K562 (cell line): ENCODE measurements around the gene SLC19A2. TPM values are rescaled to one million over a fixed set of nuclear protein-coding genes. Genes with fewer than 3 reads are reported as not detected.

Source experiments
- HIVEP1 ChIP-seq: fragments of 250-450 bp; sonication (Bioruptor Pico); IDR thresholded peaks from 2 replicates; pipeline ENCODE4 v1.4.0; 2020; ENCODE audit warnings: mild to moderate bottlenecking
- MBD2 ChIP-seq: sonication (generic); IDR thresholded peaks from 2 replicates; pipeline ENCODE4 v1.6.1; 2016; ENCODE audit warnings: low read depth, borderline replicate concordance
- SAFB2 ChIP-seq: fragments of 200-400 bp; formaldehyde crosslinking; IDR thresholded peaks from 2 replicates; pipeline ENCODE4 v1.6.1; 2018; ENCODE audit warnings: borderline replicate concordance, low read length, low read depth, moderate library complexity; ENCODE audit not compliant: severe bottlenecking
- SMC3 ChIP-seq: conservative IDR thresholded peaks from 2 replicates; pipeline ENCODE4 v1.6.1; 2011; ENCODE audit warnings: low read depth, low read length, improper control_type of control experiment; ENCODE audit not compliant: insufficient read depth
- TCF7L2 ChIP-seq: fragments of 150-350 bp; IDR thresholded peaks from 2 replicates; pipeline ENCODE4 v1.6.1; 2016; ENCODE audit warnings: low read depth, mild to moderate bottlenecking, low read length, moderate library complexity
- XRCC5 ChIP-seq: fragments of 200-400 bp; formaldehyde crosslinking; IDR thresholded peaks from 2 replicates; pipeline ENCODE4 v1.6.1; 2017; ENCODE audit warnings: low read depth, mild to moderate bottlenecking, low read length
- YY1 ChIP-seq, 3 experiments: IDR thresholded peaks; 2 replicates each; pipeline ENCODE4 v1.6.1; 2011; ENCODE audit warnings: low read length in 2 of 3, mild to moderate bottlenecking in 2 of 3, moderate library complexity in 2 of 3, borderline replicate concordance in 1 of 3, control low read depth in 1 of 3, low read depth in 1 of 3; ENCODE audit not compliant: insufficient read depth in 3 of 3, insufficient replicate concordance in 2 of 3, control insufficient read depth in 1 of 3, insufficient read length in 1 of 3; ENCODE audit errors: extremely low read depth in 1 of 3
- ZKSCAN8 ChIP-seq: fragments of 200-800 bp; sonication (Bioruptor generic); IDR thresholded peaks from 2 replicates; pipeline ENCODE4 v1.6.1; 2016; ENCODE audit warnings: missing genetic modification characterization, missing compliant biosample characterization
- ZNF830 ChIP-seq: fragments of 250-450 bp; sonication (Bioruptor Pico); IDR thresholded peaks from 2 replicates; pipeline ENCODE4 v1.5.0; 2021; ENCODE audit warnings: mild to moderate bottlenecking
- polyA plus RNA-seq, 8 experiments: library from polyadenylated mRNA; depleted of rRNA in 4 of 8; stranded (reverse) in 5 of 8; unstranded in 3 of 8; fragments of >200 nt; fragmentation: Nextera tagmentation in 2 of 8; fragmentation: Illumina TruSeq in 1 of 8; extraction: Ambion mirVana in 2 of 8; extraction: Trizol in 1 of 8; gene quantifications; 2 replicates each; pipeline versions ENCODE4 v1.2.1 to v1.2.3, GENCODE V29; 2011 to 2014; ENCODE audit warnings: inconsistent platforms in 1 of 8, missing spikeins in 1 of 8
- total RNA-seq, 7 experiments: library from RNA; depleted of rRNA in 6 of 7; stranded (reverse); fragments of >200 nt in 6 of 7; fragmentation: Illumina TruSeq in 2 of 7; extraction: Trizol in 2 of 7; gene quantifications; 2 replicates each; pipeline versions ENCODE4 v1.2.1 to v1.2.3, GENCODE V29; 2011 to 2021; ENCODE audit warnings: low replicate concordance in 1 of 7
- TF ChIP-seq, protein P1 (sequence below): IDR thresholded peaks from 3 replicates; pipeline ENCODE4 v1.6.1; 2011; ENCODE audit warnings: borderline replicate concordance, mild to moderate bottlenecking, moderate library complexity; ENCODE audit not compliant: insufficient read length; ENCODE audit errors: extremely low read depth
- TF ChIP-seq, protein P2 (sequence below): IDR thresholded peaks from 2 replicates; pipeline ENCODE4 v1.6.1; 2011; ENCODE audit warnings: borderline replicate concordance, low read depth, mild to moderate bottlenecking, moderate library complexity, low read length; ENCODE audit not compliant: insufficient read depth, poor library complexity, severe bottlenecking
- TF ChIP-seq, protein P3 (sequence below): fragments of 250-450 bp; sonication (Bioruptor Pico); IDR thresholded peaks from 2 replicates; pipeline ENCODE4 v1.5.0; 2021
- TF ChIP-seq, protein P4 (sequence below), 3 experiments: IDR thresholded peaks in 2 of 3; conservative IDR thresholded peaks in 1 of 3; 2 replicates each; pipeline ENCODE4 v1.5.1; 2011 to 2012; ENCODE audit warnings: low read length in 3 of 3, mild to moderate bottlenecking in 3 of 3, control low read depth in 2 of 3, improper control_type of control experiment in 1 of 3, inconsistent platforms in 1 of 3, low read depth in 1 of 3, mixed read lengths in 1 of 3, moderate library complexity in 1 of 3; ENCODE audit not compliant: insufficient read depth in 2 of 3
- TF ChIP-seq, protein P5 (sequence below), 3 experiments: fragments of 200-800 bp in 1 of 3; sonication (Bioruptor generic) in 1 of 3; sonication (generic) in 1 of 3; formaldehyde crosslinking in 1 of 3; IDR thresholded peaks; 2 replicates each; pipeline versions ENCODE4 v1.6.1 to v1.8.0; 2016 to 2022; ENCODE audit warnings: mild to moderate bottlenecking in 2 of 3, missing compliant biosample characterization in 2 of 3, missing genetic modification characterization in 2 of 3, missing genetic modification reagents in 1 of 3

The SLC19A2 gene
- total and polyA plus RNA-seq, 9 of the 15 experiments (the other 6 are each of a cell fraction or from before 2014, with no cell fraction given): 7.4 to 42.8 (median 19.2) TPM

DNA sequence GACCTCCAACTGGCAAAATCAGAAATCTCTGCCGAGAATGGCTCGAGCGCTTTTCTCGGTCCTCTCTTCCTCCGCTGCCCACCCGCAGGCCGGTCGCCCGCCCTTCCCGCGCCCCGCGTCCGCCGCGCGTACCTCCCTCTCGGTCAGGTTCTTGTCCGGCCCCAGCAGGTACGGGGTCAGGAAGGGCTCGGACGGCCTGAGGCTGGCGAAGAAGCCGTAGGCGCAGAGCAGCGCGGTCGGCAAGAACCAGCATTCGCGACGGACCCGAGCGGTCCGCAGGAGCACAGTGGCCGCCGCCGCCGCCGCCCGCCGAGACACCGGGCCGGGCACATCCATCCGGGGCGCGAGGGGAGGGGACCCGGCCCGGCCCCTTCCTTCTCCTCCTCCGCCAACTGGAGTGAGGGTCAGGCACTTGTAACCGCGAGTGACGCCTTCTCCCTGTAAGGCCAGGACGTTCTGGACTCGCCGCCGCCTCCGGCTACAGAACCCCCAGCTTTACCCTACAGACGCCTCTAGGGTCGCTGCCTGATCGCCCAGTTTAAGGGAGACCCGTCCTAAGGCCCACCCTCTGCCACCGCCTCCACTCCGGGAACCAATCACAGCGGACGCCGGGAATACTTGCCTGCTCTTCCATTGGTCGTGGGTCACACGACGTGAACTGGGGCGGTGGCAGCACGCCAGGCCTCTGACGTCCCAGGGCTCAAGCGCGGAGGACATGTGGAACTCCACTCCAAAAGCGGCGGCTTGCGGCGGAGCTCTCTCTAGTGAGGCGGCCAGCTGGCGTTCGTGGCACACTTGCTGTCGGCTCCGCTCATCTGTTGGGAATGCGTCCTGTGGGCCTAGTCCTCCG lies at the start of gene SLC19A2 (continued):
- TF ChIP-seq, protein P1, sequence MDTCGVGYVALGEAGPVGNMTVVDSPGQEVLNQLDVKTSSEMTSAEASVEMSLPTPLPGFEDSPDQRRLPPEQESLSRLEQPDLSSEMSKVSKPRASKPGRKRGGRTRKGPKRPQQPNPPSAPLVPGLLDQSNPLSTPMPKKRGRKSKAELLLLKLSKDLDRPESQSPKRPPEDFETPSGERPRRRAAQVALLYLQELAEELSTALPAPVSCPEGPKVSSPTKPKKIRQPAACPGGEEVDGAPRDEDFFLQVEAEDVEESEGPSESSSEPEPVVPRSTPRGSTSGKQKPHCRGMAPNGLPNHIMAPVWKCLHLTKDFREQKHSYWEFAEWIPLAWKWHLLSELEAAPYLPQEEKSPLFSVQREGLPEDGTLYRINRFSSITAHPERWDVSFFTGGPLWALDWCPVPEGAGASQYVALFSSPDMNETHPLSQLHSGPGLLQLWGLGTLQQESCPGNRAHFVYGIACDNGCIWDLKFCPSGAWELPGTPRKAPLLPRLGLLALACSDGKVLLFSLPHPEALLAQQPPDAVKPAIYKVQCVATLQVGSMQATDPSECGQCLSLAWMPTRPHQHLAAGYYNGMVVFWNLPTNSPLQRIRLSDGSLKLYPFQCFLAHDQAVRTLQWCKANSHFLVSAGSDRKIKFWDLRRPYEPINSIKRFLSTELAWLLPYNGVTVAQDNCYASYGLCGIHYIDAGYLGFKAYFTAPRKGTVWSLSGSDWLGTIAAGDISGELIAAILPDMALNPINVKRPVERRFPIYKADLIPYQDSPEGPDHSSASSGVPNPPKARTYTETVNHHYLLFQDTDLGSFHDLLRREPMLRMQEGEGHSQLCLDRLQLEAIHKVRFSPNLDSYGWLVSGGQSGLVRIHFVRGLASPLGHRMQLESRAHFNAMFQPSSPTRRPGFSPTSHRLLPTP: no peak
- no peak for TF ChIP-seq SAFB2
- TF ChIP-seq, protein P2, sequence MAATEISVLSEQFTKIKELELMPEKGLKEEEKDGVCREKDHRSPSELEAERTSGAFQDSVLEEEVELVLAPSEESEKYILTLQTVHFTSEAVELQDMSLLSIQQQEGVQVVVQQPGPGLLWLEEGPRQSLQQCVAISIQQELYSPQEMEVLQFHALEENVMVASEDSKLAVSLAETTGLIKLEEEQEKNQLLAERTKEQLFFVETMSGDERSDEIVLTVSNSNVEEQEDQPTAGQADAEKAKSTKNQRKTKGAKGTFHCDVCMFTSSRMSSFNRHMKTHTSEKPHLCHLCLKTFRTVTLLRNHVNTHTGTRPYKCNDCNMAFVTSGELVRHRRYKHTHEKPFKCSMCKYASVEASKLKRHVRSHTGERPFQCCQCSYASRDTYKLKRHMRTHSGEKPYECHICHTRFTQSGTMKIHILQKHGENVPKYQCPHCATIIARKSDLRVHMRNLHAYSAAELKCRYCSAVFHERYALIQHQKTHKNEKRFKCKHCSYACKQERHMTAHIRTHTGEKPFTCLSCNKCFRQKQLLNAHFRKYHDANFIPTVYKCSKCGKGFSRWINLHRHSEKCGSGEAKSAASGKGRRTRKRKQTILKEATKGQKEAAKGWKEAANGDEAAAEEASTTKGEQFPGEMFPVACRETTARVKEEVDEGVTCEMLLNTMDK: peak; percentile 35
- peak; percentile 50; the same call in 1 of the 2 replicates for TF ChIP-seq MBD2
- TF ChIP-seq TCF7L2: peak; percentile 42; the same call in 1 of the 2 replicates
- TF ChIP-seq ZKSCAN8: no peak
- TF ChIP-seq XRCC5: no peak
- TF ChIP-seq, protein P3, sequence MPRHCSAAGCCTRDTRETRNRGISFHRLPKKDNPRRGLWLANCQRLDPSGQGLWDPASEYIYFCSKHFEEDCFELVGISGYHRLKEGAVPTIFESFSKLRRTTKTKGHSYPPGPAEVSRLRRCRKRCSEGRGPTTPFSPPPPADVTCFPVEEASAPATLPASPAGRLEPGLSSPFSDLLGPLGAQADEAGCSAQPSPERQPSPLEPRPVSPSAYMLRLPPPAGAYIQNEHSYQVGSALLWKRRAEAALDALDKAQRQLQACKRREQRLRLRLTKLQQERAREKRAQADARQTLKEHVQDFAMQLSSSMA (CRISPR knock-in tag): no peak
- TF ChIP-seq, protein P4, sequence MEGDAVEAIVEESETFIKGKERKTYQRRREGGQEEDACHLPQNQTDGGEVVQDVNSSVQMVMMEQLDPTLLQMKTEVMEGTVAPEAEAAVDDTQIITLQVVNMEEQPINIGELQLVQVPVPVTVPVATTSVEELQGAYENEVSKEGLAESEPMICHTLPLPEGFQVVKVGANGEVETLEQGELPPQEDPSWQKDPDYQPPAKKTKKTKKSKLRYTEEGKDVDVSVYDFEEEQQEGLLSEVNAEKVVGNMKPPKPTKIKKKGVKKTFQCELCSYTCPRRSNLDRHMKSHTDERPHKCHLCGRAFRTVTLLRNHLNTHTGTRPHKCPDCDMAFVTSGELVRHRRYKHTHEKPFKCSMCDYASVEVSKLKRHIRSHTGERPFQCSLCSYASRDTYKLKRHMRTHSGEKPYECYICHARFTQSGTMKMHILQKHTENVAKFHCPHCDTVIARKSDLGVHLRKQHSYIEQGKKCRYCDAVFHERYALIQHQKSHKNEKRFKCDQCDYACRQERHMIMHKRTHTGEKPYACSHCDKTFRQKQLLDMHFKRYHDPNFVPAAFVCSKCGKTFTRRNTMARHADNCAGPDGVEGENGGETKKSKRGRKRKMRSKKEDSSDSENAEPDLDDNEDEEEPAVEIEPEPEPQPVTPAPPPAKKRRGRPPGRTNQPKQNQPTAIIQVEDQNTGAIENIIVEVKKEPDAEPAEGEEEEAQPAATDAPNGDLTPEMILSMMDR (IDR thresholded peaks at IDR 0.05 in 2 of 3, conservative IDR thresholded peaks at IDR 0.05 in 1 of 3; ENCODE audit: insufficient read depth in 2 of 3, low read depth in 1 of 3, low read length in 3 of 3): peak; percentile 58 to 72 (median 65)
- TF ChIP-seq HIVEP1 (CRISPR knock-in tag): peak; percentile 30; the same call in 1 of the 2 replicates
- TF ChIP-seq ZNF830 (CRISPR knock-in tag): peak; percentile 12; the same call in 1 of the 2 replicates
- TF ChIP-seq YY1 (IDR thresholded peaks at IDR 0.05; ENCODE audit: borderline replicate concordance in 1 of 3, control insufficient read depth in 1 of 3, extremely low read depth in 1 of 3, insufficient read depth in 3 of 3, insufficient read length in 1 of 3, insufficient replicate concordance in 2 of 3, low read depth in 1 of 3, low read length in 2 of 3): peak in 2 of 3 experiments; percentile 73 to 81
- 0 out of 2 replicates have a peak, but pooled peaks have one; percentile 10 for TF ChIP-seq SMC3
- TF ChIP-seq, protein P5, sequence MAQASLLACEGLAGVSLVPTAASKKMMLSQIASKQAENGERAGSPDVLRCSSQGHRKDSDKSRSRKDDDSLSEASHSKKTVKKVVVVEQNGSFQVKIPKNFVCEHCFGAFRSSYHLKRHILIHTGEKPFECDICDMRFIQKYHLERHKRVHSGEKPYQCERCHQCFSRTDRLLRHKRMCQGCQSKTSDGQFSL (CRISPR knock-in tag; IDR thresholded peaks at IDR 0.05): peak; percentile 49; the same call in 1 of the 2 replicates
- TF ChIP-seq, protein P5 (tag; IDR thresholded peaks at IDR 0.05): no peak
